K562 (cell line): ENCODE results near the gene UBA52.

ENCODE experiments used
- ATF7 ChIP-seq: fragments of 450-650 bp; IDR thresholded peaks from 2 replicates; pipeline ENCODE4 v1.7.1; 2014; ENCODE audit warnings: mild to moderate bottlenecking, moderate library complexity
- CXXC5 ChIP-seq: fragments of 250-450 bp; sonication (Bioruptor Pico); IDR thresholded peaks from 2 replicates; pipeline ENCODE4 v1.8.0; 2022; ENCODE audit warnings: inconsistent platforms, mild to moderate bottlenecking, moderate library complexity
- POLR2AphosphoS5 ChIP-seq: IDR thresholded peaks from 2 replicates; pipeline ENCODE4 v1.6.1; 2011; ENCODE audit warnings: mild to moderate bottlenecking, low read depth, low read length, moderate library complexity; ENCODE audit not compliant: control insufficient read depth, insufficient read depth
- POLR3A ChIP-seq: IDR thresholded peaks from 2 replicates; pipeline ENCODE4 v1.6.1; 2011; ENCODE audit warnings: borderline replicate concordance, mild to moderate bottlenecking, moderate library complexity; ENCODE audit not compliant: insufficient read length, insufficient read depth; ENCODE audit errors: extremely low read depth
- TOE1 ChIP-seq, 2 experiments: fragments of 450-650 bp in 1 of 2; sonication (generic) in 1 of 2; formaldehyde crosslinking in 1 of 2; IDR thresholded peaks; 2 replicates each; pipeline versions ENCODE4 v1.7.1 to v1.8.0; 2016 to 2022; ENCODE audit warnings: borderline replicate concordance in 2 of 2, mild to moderate bottlenecking in 2 of 2, antibody characterized with exemption in 1 of 2, inconsistent platforms in 1 of 2, low read depth in 1 of 2, missing genetic modification reagents in 1 of 2, moderate library complexity in 1 of 2
- ZZZ3 ChIP-seq: fragments of 450-650 bp; IDR thresholded peaks from 2 replicates; pipeline ENCODE4 v1.6.1; 2016; ENCODE audit warnings: antibody characterized with exemption, mild to moderate bottlenecking, moderate library complexity
- TF ChIP-seq, protein P1 (sequence below): sonication (generic); formaldehyde crosslinking; IDR thresholded peaks from 2 replicates; pipeline ENCODE4 v1.8.1; 2022; ENCODE audit warnings: missing genetic modification reagents
- TF ChIP-seq, protein P2 (sequence below): fragments of 450-650 bp; IDR thresholded peaks from 2 replicates; pipeline ENCODE4 v1.6.1; 2017; ENCODE audit warnings: mild to moderate bottlenecking, moderate library complexity
- TF ChIP-seq, protein P3 (sequence below): fragments of 250-450 bp; sonication (Bioruptor Pico); IDR thresholded peaks from 2 replicates; pipeline ENCODE4 v1.4.0; 2020; ENCODE audit warnings: mild to moderate bottlenecking, moderate library complexity, borderline replicate concordance
- TF ChIP-seq, protein P4 (sequence below): fragments of 250-450 bp; sonication (Bioruptor Pico); IDR thresholded peaks from 2 replicates; pipeline ENCODE4 v1.5.0; 2021

DNA sequence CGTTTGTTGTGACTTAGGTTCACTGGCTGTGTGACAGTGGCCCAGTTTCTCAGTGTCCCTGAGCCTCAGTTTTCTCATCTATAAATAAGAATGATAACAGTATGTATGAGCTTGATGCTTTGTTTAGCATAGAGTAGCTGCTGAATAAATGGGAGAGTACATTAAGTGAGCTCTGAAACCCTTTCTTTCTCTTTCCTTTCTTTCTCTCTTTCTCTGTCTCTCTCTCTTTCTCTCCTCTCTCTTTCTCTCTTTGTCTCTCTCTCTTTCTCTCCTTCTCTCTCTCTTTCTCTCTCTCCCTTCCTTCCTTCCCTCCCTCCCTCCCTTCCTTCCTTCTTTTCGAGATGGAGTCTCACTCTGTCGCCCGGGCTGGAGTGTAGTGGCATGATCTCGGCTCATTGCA lies 12.0 kb upstream of the UBA52 start:
- TF ChIP-seq, protein P1, sequence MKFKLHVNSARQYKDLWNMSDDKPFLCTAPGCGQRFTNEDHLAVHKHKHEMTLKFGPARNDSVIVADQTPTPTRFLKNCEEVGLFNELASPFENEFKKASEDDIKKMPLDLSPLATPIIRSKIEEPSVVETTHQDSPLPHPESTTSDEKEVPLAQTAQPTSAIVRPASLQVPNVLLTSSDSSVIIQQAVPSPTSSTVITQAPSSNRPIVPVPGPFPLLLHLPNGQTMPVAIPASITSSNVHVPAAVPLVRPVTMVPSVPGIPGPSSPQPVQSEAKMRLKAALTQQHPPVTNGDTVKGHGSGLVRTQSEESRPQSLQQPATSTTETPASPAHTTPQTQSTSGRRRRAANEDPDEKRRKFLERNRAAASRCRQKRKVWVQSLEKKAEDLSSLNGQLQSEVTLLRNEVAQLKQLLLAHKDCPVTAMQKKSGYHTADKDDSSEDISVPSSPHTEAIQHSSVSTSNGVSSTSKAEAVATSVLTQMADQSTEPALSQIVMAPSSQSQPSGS (CRISPR knock-in tag) = no peak
- TF ChIP-seq, protein P2, sequence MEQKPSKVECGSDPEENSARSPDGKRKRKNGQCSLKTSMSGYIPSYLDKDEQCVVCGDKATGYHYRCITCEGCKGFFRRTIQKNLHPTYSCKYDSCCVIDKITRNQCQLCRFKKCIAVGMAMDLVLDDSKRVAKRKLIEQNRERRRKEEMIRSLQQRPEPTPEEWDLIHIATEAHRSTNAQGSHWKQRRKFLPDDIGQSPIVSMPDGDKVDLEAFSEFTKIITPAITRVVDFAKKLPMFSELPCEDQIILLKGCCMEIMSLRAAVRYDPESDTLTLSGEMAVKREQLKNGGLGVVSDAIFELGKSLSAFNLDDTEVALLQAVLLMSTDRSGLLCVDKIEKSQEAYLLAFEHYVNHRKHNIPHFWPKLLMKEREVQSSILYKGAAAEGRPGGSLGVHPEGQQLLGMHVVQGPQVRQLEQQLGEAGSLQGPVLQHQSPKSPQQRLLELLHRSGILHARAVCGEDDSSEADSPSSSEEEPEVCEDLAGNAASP = no peak
- TF ChIP-seq POLR2AphosphoS5 = no peak
- no peak for TF ChIP-seq ATF7
- TF ChIP-seq, protein P3, sequence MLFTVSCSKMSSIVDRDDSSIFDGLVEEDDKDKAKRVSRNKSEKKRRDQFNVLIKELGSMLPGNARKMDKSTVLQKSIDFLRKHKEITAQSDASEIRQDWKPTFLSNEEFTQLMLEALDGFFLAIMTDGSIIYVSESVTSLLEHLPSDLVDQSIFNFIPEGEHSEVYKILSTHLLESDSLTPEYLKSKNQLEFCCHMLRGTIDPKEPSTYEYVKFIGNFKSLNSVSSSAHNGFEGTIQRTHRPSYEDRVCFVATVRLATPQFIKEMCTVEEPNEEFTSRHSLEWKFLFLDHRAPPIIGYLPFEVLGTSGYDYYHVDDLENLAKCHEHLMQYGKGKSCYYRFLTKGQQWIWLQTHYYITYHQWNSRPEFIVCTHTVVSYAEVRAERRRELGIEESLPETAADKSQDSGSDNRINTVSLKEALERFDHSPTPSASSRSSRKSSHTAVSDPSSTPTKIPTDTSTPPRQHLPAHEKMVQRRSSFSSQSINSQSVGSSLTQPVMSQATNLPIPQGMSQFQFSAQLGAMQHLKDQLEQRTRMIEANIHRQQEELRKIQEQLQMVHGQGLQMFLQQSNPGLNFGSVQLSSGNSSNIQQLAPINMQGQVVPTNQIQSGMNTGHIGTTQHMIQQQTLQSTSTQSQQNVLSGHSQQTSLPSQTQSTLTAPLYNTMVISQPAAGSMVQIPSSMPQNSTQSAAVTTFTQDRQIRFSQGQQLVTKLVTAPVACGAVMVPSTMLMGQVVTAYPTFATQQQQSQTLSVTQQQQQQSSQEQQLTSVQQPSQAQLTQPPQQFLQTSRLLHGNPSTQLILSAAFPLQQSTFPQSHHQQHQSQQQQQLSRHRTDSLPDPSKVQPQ (CRISPR knock-in tag) = no peak
- TF ChIP-seq, protein P4, sequence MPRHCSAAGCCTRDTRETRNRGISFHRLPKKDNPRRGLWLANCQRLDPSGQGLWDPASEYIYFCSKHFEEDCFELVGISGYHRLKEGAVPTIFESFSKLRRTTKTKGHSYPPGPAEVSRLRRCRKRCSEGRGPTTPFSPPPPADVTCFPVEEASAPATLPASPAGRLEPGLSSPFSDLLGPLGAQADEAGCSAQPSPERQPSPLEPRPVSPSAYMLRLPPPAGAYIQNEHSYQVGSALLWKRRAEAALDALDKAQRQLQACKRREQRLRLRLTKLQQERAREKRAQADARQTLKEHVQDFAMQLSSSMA (CRISPR knock-in tag) = no peak
- no peak for TF ChIP-seq CXXC5 (CRISPR knock-in tag)
- TF ChIP-seq POLR3A = no peak
- no peak for TF ChIP-seq ZZZ3
- TF ChIP-seq TOE1 (IDR thresholded peaks at IDR 0.05; ENCODE audit: borderline replicate concordance) = no peak
- no peak for TF ChIP-seq TOE1 (CRISPR knock-in tag; IDR thresholded peaks at IDR 0.05; ENCODE audit: borderline replicate concordance, low read depth)
